Smooth muscle cell (in vitro differentiated cells): ENCODE results near the gene DDR1. TPM values are rescaled to one million over a fixed set of nuclear protein-coding genes. Genes with fewer than 3 reads are reported as not detected.

Experiments
- microRNA-seq: library from miRNA; unstranded; fragments of <30 nt; microRNA quantifications from one replicate; pipeline ENCODE4, GENCODE V29; 2016; ENCODE audit warnings: borderline number of aligned reads
- polyA plus RNA-seq: library from polyadenylated mRNA; unstranded; fragments of >200 nt; fragmentation: Nextera tagmentation; extraction: Ambion mirVana; gene quantifications from 2 replicates; pipeline ENCODE4 v1.2.1, GENCODE V29; 2016
- small RNA-seq: library from RNA; depleted of rRNA; stranded (forward); fragments of <200 nt; gene quantifications from one replicate; pipeline ENCODE3, GENCODE V24; 2014
- total RNA-seq: library from RNA; depleted of rRNA; stranded (reverse); fragments of >200 nt; gene quantifications from 2 replicates; pipeline ENCODE4 v1.2.3, GENCODE V29; 2014

Gene DDR1
- total and polyA plus RNA-seq, 2 experiments from 2014 or later: 23.8 to 82.6 TPM

Small RNA genes lying within 50 kb of the gene (microRNA-seq; reads per million reads assigned to microRNA genes)
- gene MIR4640: 7.0 reads per million, percentile 5 among the genes with 10 or more reads in this experiment

Small RNA genes lying within 50 kb of the gene (small RNA-seq; reads per million reads assigned to genes)
- not detected for gene RF00019

Other genes starting within 250 kb of the DDR1 start
- 1.8 and 4.3 TPM in 2 replicates for gene C6orf136, start 237.4 kb upstream of the DDR1 start, total RNA-seq
- gene C6orf136, start 237.4 kb upstream of the DDR1 start, polyA plus RNA-seq: 5.3 and 8.8 TPM in 2 replicates
- gene DHX16, start 211.5 kb upstream of the DDR1 start, total RNA-seq: 12.4 and 16.0 TPM in 2 replicates
- gene DHX16, start 211.5 kb upstream of the DDR1 start, polyA plus RNA-seq: 23.5 and 29.0 TPM in 2 replicates
- 42.7 and 55.3 TPM in 2 replicates for gene PPP1R18, start 197.9 kb upstream of the DDR1 start, total RNA-seq
- 41.6 and 51.6 TPM in 2 replicates for gene PPP1R18, start 197.9 kb upstream of the DDR1 start, polyA plus RNA-seq
- gene NRM, start 193.5 kb upstream of the DDR1 start, total RNA-seq: 14.6 and 25.8 TPM in 2 replicates
- 28.5 and 31.8 TPM in 2 replicates for gene NRM, start 193.5 kb upstream of the DDR1 start, polyA plus RNA-seq
- 6.9 and 7.0 TPM in 2 replicates for gene MDC1, start 167.2 kb upstream of the DDR1 start, total RNA-seq
- gene MDC1, start 167.2 kb upstream of the DDR1 start, polyA plus RNA-seq: 17.1 and 19.0 TPM in 2 replicates
- 1,002 and 1,039 TPM in 2 replicates for gene TUBB, start 164.2 kb upstream of the DDR1 start, total RNA-seq
- gene TUBB, start 164.2 kb upstream of the DDR1 start, polyA plus RNA-seq: 855 and 1,009 TPM in 2 replicates
- 79.8 and 87.6 TPM in 2 replicates for gene FLOT1, start 141.8 kb upstream of the DDR1 start, total RNA-seq
- 117 and 146 TPM in 2 replicates for gene FLOT1, start 141.8 kb upstream of the DDR1 start, polyA plus RNA-seq
- 732 and 736 TPM in 2 replicates for gene IER3, start 140.0 kb upstream of the DDR1 start, total RNA-seq
- gene IER3, start 140.0 kb upstream of the DDR1 start, polyA plus RNA-seq: 708 and 811 TPM in 2 replicates
- 15.6 and 24.8 TPM in 2 replicates for gene GTF2H4, start 23.7 kb downstream of the DDR1 start, total RNA-seq
- gene GTF2H4, start 23.7 kb downstream of the DDR1 start, polyA plus RNA-seq: 7.2 and 9.5 TPM in 2 replicates
- 15.1 and 18.4 TPM in 2 replicates for gene VARS2, start 29.7 kb downstream of the DDR1 start, total RNA-seq
- 15.4 and 19.6 TPM in 2 replicates for gene VARS2, start 29.7 kb downstream of the DDR1 start, polyA plus RNA-seq
- not detected in 2 replicates for gene SFTA2, start 47.7 kb downstream of the DDR1 start, total RNA-seq
- gene SFTA2, start 47.7 kb downstream of the DDR1 start, polyA plus RNA-seq: not detected in 2 replicates
- 0.31 TPM in 1 of 2 replicates, not detected in the other for gene MUCL3, start 56.5 kb downstream of the DDR1 start, total RNA-seq
- gene MUCL3, start 56.5 kb downstream of the DDR1 start, polyA plus RNA-seq: not detected in 2 replicates
- gene MUC21, start 99.2 kb downstream of the DDR1 start, total RNA-seq: not detected in 2 replicates
- gene MUC21, start 99.2 kb downstream of the DDR1 start, polyA plus RNA-seq: not detected in 2 replicates
- gene MUC22, start 126.0 kb downstream of the DDR1 start, total RNA-seq: not detected in 2 replicates
- gene MUC22, start 126.0 kb downstream of the DDR1 start, polyA plus RNA-seq: not detected in 2 replicates
- 0.63 and 0.94 TPM in 2 replicates for gene C6orf15, start 228.1 kb downstream of the DDR1 start, total RNA-seq
- 0.52 and 1.5 TPM in 2 replicates for gene C6orf15, start 228.1 kb downstream of the DDR1 start, polyA plus RNA-seq
- 2.6 and 6.5 TPM in 2 replicates for gene PSORS1C1, start 230.3 kb downstream of the DDR1 start, total RNA-seq
- 1.6 and 2.1 TPM in 2 replicates for gene PSORS1C1, start 230.3 kb downstream of the DDR1 start, polyA plus RNA-seq
- 1.4 and 11.6 TPM in 2 replicates for gene CDSN, start 235.9 kb downstream of the DDR1 start, total RNA-seq
- gene CDSN, start 235.9 kb downstream of the DDR1 start, polyA plus RNA-seq: 1.2 TPM in 1 of 2 replicates, not detected in the other